HL-60 (cell line): ENCODE data around the gene WDR13.

Source experiments
- DNase-seq, 2 experiments: peaks; one replicate each; pipeline ENCODE4 v3.0.0-alpha.2; 2010 to 2020; ENCODE audit warnings: low read depth in 1 of 2, low spot score in 1 of 2
- H3K27ac ChIP-seq: fragments of 250-450 bp; sonication (Bioruptor Pico); replicated peaks from 2 replicates; pipeline ENCODE4 v1.5.1; 2020; ENCODE audit warnings: mild to moderate bottlenecking, moderate library complexity
- H3K27me3 ChIP-seq: fragments of 250-450 bp; sonication (Bioruptor Pico); 2 replicates; pipeline ENCODE4 v1.5.1; 2021; ENCODE audit warnings: mild to moderate bottlenecking, moderate library complexity; ENCODE audit not compliant: insufficient read depth, poor library complexity, severe bottlenecking
- H3K4me3 ChIP-seq: replicated peaks from 2 replicates; pipeline ENCODE4 v1.5.1; 2011; ENCODE audit warnings: mild to moderate bottlenecking, control low read depth, low read length; ENCODE audit not compliant: insufficient read depth
- CTCF ChIP-seq: IDR thresholded peaks from one replicate; pipeline ENCODE4 v1.5.1; 2011; ENCODE audit warnings: low read length, control low read depth, inconsistent platforms; ENCODE audit not compliant: insufficient read depth
- GABPA ChIP-seq: IDR thresholded peaks from 2 replicates; pipeline ENCODE4 v1.6.1; 2012; ENCODE audit warnings: low read depth
- POLR2AphosphoS5 ChIP-seq: IDR thresholded peaks from 2 replicates; pipeline ENCODE4 v1.6.1; 2012; ENCODE audit warnings: low read depth
- REST ChIP-seq: IDR thresholded peaks from 2 replicates; pipeline ENCODE4 v1.6.1; 2012; ENCODE audit warnings: low read depth; ENCODE audit not compliant: insufficient replicate concordance
- SPI1 ChIP-seq: IDR thresholded peaks from 2 replicates; pipeline ENCODE4 v1.6.1; 2012; ENCODE audit warnings: low read depth, mild to moderate bottlenecking, borderline replicate concordance

The WDR13 gene

GRCh38 chrX:48604701-48605100 is 7.4 kb downstream of the WDR13 start:
- TF ChIP-seq CTCF = no peak
- TF ChIP-seq GABPA = no peak
- no peak for TF ChIP-seq SPI1
- no peak for TF ChIP-seq REST
- no peak for TF ChIP-seq POLR2AphosphoS5
- Histone ChIP-seq H3K27ac (no peak overlapping the region), H3K27me3 (no peaks in the 10 kb centered on the region), H3K4me3 (no peak overlapping the region)
- no peak for DNase-seq

GRCh38 chrX:48606091-48606490 is 8.8 kb downstream of the WDR13 start:
- no peak overlapping the region for H3K27ac ChIP-seq
- no peak for TF ChIP-seq REST
- no peak for TF ChIP-seq POLR2AphosphoS5
- no peak for TF ChIP-seq GABPA
- TF ChIP-seq SPI1 = no peak
- no peak for TF ChIP-seq CTCF
- H3K4me3 ChIP-seq = no peak overlapping the region
- no peaks in the 10 kb centered on the region for H3K27me3 ChIP-seq
- no peak for DNase-seq

DNA sequence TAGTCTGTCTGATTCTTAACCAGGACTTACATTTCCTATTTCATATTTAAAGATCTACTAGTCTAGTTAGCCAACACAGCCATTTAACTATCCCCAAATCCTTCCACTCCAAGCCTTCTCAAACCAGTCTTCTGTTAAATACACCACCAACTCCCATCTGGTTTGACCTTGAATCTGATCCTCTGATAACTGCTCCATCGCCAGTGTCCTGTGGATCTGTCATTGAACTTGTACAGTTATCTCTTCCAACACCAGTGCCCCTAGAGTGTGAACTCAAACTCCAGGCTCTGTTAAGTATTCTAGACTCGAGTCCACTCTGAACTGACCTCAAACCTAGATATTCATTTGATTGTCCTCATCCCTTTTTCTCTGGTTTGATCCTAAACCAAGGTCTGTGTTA is 14.4 kb downstream of the WDR13 start:
- no peak overlapping the region for H3K4me3 ChIP-seq
- H3K27ac ChIP-seq = no peak overlapping the region
- DNase-seq = no peak
- no peaks in the 10 kb centered on the region for H3K27me3 ChIP-seq
- TF ChIP-seq POLR2AphosphoS5 (no peak), SPI1 (no peak), REST (no peak), GABPA (no peak), CTCF (no peak)
